GM12865 (cell line): ENCODE measurements around the gene NTMT1.
"Not testable (repeated sequence)": the region's sequence is repeated elsewhere in the genome, so short reads cannot be mapped to it uniquely, and the experiment has no call there.

ENCODE experiments used
- DNase-seq: peaks from one replicate; pipeline ENCODE4 v3.0.0; 2010; ENCODE audit warnings: low read depth
- H3K4me3 ChIP-seq: 2 replicates; pipeline ENCODE4 v1.5.1; 2011; ENCODE audit warnings: mild to moderate bottlenecking, low read depth, low read length, control low read depth
- TF ChIP-seq, protein P1 (sequence below): IDR thresholded peaks from 2 replicates; pipeline ENCODE4 v1.5.1; 2011; ENCODE audit warnings: low read length, control low read depth, low read depth, inconsistent platforms; ENCODE audit not compliant: insufficient read depth; ENCODE audit errors: missing control alignments

The NTMT1 gene

DNA sequence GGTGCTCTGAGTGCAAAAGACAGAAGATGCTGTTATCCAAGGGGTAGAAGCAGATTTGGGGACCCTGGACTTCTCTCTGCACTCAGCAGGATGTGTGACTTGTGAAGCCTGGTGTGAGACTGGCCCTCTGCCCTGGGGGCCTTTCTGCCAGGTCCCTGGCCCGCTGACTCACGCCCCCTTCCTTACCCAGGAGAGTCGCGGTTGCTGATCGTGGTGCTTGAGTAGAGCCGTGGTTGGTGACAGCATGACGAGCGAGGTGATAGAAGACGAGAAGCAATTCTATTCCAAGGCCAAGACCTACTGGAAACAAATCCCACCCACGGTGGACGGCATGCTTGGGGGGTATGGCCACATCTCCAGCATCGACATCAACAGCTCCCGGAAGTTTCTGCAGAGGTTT lies 6.5 kb downstream of the NTMT1 start:
- TF ChIP-seq, protein P1, sequence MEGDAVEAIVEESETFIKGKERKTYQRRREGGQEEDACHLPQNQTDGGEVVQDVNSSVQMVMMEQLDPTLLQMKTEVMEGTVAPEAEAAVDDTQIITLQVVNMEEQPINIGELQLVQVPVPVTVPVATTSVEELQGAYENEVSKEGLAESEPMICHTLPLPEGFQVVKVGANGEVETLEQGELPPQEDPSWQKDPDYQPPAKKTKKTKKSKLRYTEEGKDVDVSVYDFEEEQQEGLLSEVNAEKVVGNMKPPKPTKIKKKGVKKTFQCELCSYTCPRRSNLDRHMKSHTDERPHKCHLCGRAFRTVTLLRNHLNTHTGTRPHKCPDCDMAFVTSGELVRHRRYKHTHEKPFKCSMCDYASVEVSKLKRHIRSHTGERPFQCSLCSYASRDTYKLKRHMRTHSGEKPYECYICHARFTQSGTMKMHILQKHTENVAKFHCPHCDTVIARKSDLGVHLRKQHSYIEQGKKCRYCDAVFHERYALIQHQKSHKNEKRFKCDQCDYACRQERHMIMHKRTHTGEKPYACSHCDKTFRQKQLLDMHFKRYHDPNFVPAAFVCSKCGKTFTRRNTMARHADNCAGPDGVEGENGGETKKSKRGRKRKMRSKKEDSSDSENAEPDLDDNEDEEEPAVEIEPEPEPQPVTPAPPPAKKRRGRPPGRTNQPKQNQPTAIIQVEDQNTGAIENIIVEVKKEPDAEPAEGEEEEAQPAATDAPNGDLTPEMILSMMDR = no peak
- no peak overlapping the region for H3K4me3 ChIP-seq
- no peak for DNase-seq

DNA sequence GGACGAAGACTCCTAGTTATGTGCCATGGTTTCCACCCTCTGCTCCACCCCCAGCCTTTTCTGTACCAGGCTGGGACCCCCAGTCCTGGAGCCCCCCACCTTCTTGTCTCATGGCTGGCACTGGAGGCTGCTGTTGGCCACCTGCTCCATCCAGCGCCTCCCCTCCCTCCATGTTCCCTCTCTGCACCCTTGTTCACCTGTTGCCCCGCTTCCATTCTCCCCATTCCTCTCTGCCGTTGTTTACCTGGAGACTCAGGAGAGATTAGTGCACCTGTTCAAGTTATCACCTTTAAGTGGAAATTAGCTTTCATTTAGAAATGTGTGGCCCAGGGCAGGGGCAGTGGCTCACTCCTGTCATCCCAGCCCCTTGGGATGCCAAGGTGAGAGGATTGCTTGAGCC lies 7.2 kb downstream of the NTMT1 start:
- no peak for DNase-seq
- TF ChIP-seq, protein P1 = no peak
- H3K4me3 ChIP-seq = no peak overlapping the region

DNA sequence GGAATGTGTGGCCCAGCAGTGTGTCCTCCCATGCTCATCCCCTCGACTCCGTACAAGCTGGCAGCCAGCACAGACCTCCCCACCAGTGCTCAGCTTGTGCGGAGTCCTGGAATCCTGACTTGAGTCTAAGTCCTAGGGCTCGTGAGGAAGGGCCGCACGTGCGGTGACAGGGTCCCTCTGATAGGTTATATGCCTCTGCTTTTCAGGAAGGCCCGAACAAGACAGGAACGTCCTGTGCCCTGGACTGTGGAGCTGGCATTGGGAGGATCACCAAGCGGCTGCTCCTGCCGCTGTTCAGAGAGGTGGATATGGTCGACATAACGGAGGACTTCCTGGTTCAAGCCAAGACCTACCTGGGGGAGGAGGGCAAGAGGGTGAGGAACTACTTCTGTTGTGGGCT lies 7.9 kb downstream of the NTMT1 start:
- DNase-seq = no peak
- H3K4me3 ChIP-seq = no peak overlapping the region
- TF ChIP-seq, protein P1 = no peak

DNA sequence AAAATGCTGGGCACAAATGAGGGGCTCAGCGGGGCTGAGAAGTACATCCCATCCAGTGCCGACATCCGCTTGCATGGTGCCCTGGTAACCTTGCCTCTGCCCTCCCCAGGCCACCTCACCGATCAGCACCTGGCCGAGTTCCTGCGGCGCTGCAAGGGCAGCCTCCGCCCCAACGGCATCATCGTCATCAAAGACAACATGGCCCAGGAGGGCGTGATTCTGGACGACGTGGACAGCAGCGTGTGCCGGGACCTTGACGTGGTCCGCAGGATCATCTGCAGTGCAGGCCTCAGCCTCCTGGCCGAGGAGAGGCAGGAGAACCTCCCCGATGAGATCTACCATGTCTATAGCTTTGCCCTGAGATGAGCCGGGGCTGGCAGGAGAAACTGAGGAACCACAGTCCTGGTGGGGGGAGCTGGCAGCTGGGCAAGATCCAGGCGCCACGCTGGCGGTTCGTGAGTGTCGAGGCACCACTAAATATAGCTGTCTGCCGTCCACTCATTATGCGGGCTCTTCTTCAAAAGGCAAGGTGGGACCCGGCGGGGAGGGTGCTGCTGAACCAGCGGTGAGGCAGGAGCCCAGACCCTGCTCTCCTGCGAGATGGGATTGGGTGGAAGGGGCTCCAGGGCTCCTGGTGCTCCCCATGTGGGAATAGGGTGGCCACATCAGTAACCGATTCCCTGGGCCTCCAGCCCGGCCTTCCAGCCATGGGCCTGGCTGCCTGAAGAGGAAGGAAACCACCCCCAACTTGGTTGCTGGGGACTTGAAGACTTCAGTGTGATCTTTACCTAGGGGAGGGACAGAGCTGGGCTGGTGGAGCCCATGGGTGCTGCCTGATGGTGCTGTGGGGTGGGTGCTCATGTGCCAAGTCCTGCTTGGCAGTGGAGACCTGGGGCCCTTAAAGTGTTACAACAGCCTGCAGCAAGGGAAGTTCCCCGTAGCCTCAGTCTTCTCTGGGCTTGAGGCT lies 9.4 kb downstream of the NTMT1 start:
- no peak overlapping the region for H3K4me3 ChIP-seq
- TF ChIP-seq, protein P1 = no peak
- no peak for DNase-seq

DNA sequence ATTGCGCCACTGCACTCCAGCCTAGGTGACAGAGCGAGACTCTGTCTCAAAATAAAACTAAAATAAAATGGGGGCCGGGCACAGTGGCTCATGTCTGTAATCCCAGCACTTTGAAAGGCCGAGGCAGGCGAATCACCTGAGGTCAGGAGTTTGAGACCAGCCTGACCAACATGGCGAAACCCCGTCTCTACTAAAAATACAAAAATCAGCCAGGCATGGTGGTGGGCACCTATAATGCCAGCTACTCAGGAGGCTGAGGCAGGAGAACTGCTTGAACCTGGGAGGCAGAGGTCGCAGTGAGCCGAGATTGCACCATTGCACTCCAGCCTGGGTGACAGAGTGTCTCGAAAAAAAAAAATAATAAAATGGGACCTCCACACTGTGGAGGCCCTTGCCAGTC lies 10.4 kb downstream of the NTMT1 start:
- not testable (repeated sequence) for H3K4me3 ChIP-seq, DNase-seq

DNA sequence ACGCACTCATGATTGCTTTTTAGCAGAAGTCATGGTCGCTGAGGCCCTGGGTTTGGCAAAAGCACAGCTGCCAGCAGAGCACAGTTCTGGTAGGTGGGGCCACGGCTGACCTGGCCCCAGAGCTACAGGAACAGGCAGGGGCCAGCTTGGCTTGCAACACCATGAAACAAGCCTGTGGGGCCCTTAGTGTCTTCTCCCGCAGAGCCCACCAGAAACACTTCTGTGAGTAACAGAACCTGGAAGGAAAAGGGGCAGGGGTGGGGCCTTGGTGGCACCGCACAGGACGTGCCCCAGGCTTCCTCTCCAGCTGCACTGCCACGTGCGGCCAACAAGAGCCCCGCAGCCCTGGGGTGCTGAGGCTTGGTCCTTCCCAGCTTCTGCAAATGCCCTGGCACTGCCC lies 11.1 kb downstream of the NTMT1 start:
- H3K4me3 ChIP-seq = no peak overlapping the region
- TF ChIP-seq, protein P1 = no peak
- no peak for DNase-seq

DNA sequence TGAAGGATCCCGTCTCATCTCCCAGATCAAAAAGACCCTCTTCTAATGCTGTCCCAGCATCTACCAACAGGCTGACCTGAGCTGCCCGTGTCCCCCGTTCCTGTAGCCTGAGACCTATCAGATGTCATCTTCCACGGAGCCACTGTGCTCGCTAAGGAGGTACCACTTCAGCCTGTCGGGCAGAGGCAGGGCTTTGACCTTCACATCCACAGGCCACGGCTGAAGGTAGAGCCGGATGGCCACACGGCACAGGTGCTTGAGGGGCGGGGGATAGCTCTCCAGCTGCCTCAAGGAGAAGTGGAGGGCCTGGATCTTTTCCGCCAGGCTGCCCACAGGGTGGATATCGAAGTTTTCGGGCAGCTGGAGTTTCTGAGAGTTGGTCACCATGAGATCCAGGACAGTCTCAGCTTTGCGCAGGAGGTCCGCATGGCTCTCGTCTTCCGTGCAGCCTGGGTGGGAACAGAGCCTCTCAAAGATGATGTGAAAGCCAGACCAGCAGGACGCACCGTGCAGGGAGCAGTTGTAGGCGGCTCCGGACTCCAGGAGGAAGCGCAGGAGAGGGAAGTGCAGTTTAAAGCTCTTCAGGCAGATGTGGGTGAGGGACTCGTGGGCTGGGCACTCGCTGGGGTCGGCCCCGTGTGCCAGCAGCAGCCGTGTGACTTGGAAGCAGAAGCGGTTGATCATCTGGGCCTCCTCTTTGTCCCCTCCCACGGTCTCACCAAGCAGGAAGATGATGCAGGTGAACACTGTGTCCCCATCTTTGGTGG lies 11.9 kb downstream of the NTMT1 start:
- no peak overlapping the region for H3K4me3 ChIP-seq
- DNase-seq = no peak
- TF ChIP-seq, protein P1 = no peak
